Mesothelial cell of epicardium (in vitro differentiated cells): ENCODE measurements around the gene DLGAP1. TPM values are rescaled to one million over a fixed set of nuclear protein-coding genes. Genes with fewer than 3 reads are reported as not detected.

ENCODE experiments used
- DNase-seq, 2 experiments: peaks; one replicate each; pipeline ENCODE4 v3.0.0; 2021; ENCODE audit warnings: low spot score in 2 of 2; ENCODE audit not compliant: unreplicated experiment in 2 of 2
- H3K27ac Mint-ChIP-seq: 2 replicates; pipeline ENCODE4 v1.8.0; 2021; ENCODE audit warnings: mixed read lengths
- H3K27me3 Mint-ChIP-seq: 2 replicates; pipeline ENCODE4 v1.8.0; 2021; ENCODE audit warnings: low read depth, mixed read lengths
- H3K36me3 Mint-ChIP-seq: 2 replicates; pipeline ENCODE4 v1.8.0; 2021; ENCODE audit warnings: mixed read lengths
- H3K4me1 Mint-ChIP-seq: 2 replicates; pipeline ENCODE4 v1.8.0; 2021; ENCODE audit warnings: mixed read lengths
- H3K4me3 Mint-ChIP-seq: 2 replicates; pipeline ENCODE4 v1.8.0; 2021; ENCODE audit warnings: mild to moderate bottlenecking, moderate library complexity, mixed read lengths
- H3K9me3 Mint-ChIP-seq: 2 replicates; pipeline ENCODE4 v1.8.0; 2021; ENCODE audit warnings: mixed read lengths
- CTCF ChIP-seq: fragments of 200-600 bp; sonication (generic); IDR thresholded peaks from one replicate; pipeline ENCODE4 v1.5.0; 2021; ENCODE audit warnings: antibody characterized with exemption; ENCODE audit not compliant: unreplicated experiment
- total RNA-seq: library from RNA; stranded (reverse); gene quantifications from 3 replicates; pipeline ENCODE4 v1.2.1, GENCODE V29; 2021

Gene DLGAP1
- total RNA-seq, 1 donor from 2014 or later, result 4.6 TPM

GRCh38 chr18:3675446-3675845 lies 779.7 kb downstream of the DLGAP1 start:
- Mint-ChIP-seq H3K9me3 (peaks cover 10% of the 10 kb centered on the region), H3K27ac (no peak overlapping the region), H3K36me3 (no peaks in the 10 kb centered on the region), H3K27me3 (no peaks in the 10 kb centered on the region), H3K4me3 (no peak overlapping the region), H3K4me1 (peaks cover 20% of the 10 kb centered on the region)
- no peak for TF ChIP-seq CTCF
- DNase-seq, result no peak

- H3K4me1 Mint-ChIP-seq, result peaks cover 24% of the 10 kb centered on the region
- no peak for DNase-seq
- no peaks in the 10 kb centered on the region for H3K36me3 Mint-ChIP-seq
- TF ChIP-seq CTCF, result no peak
- no peak overlapping the region for H3K4me3 Mint-ChIP-seq
- peak overlapping the region; percentile 86 for H3K27ac Mint-ChIP-seq
- H3K27me3 Mint-ChIP-seq, result no peaks in the 10 kb centered on the region
- H3K9me3 Mint-ChIP-seq, result peaks cover 1% of the 10 kb centered on the region
These were observed 783.9 kb downstream of the DLGAP1 start for GRCh38 chr18:3671176-3671575.

GRCh38 chr18:3669376-3669775 lies 785.7 kb downstream of the DLGAP1 start:
- Mint-ChIP-seq H3K27me3 (no peaks in the 10 kb centered on the region), H3K4me1 (peaks cover 41% of the 10 kb centered on the region), H3K4me3 (no peak overlapping the region), H3K9me3 (no peaks in the 10 kb centered on the region), H3K27ac (no peak overlapping the region), H3K36me3 (no peaks in the 10 kb centered on the region)
- TF ChIP-seq CTCF, result no peak
- no peak for DNase-seq

GRCh38 chr18:3667255-3668137 lies 787.6 kb downstream of the DLGAP1 start:
- Mint-ChIP-seq H3K9me3 (peaks cover 4% of the 10 kb centered on the region), H3K4me3 (no peak overlapping the region), H3K27ac (no peak overlapping the region), H3K36me3 (peaks cover under 1% of the 10 kb centered on the region), H3K27me3 (no peaks in the 10 kb centered on the region), H3K4me1 (peaks cover 35% of the 10 kb centered on the region)
- DNase-seq, result no peak
- no peak for TF ChIP-seq CTCF

GRCh38 chr18:3666526-3667254 lies 788.4 kb downstream of the DLGAP1 start:
- H3K27me3 Mint-ChIP-seq, result no peaks in the 10 kb centered on the region
- peaks cover 9% of the 10 kb centered on the region for H3K9me3 Mint-ChIP-seq
- no peak overlapping the region for H3K4me3 Mint-ChIP-seq
- H3K36me3 Mint-ChIP-seq, result peaks cover 3% of the 10 kb centered on the region
- no peak for DNase-seq
- no peak overlapping the region for H3K27ac Mint-ChIP-seq
- H3K4me1 Mint-ChIP-seq, result peaks cover 33% of the 10 kb centered on the region
- TF ChIP-seq CTCF, result no peak
